ENCODE results near the gene PAX7.

Gene PAX7

GRCh38 chr1:18703041-18703621 is 72.5 kb downstream of the PAX7 start:
- Histone ChIP-seq H3K27me3 (ENCODE audit: control insufficient read depth, insufficient read depth, low read length) (peaks cover 8% of the 10 kb centered on the region), H3K9me3 (ENCODE audit: control insufficient read depth, insufficient read depth, low read length) (no peaks in the 10 kb centered on the region), H3K36me3 (ENCODE audit: control insufficient read depth, insufficient read depth, low read length) (no peaks in the 10 kb centered on the region), H3K4me3 (ENCODE audit: low read depth, low read length) (peak overlapping the region; percentile 5), H3K4me1 (ENCODE audit: control insufficient read depth, insufficient read depth, low read length) (no peaks in the 10 kb centered on the region), H3K9ac (ENCODE audit: low read depth, low read length) (no peak overlapping the region)

- peaks cover 18% of the 10 kb centered on the region for H3K27me3 ChIP-seq (ENCODE audit: control insufficient read depth, insufficient read depth, low read length)
- no peaks in the 10 kb centered on the region for H3K36me3 ChIP-seq (ENCODE audit: control insufficient read depth, insufficient read depth, low read length)
- no peaks in the 10 kb centered on the region for H3K4me1 ChIP-seq (ENCODE audit: control insufficient read depth, insufficient read depth, low read length)
- no peak overlapping the region for H3K4me3 ChIP-seq (ENCODE audit: low read depth, low read length)
- H3K9ac ChIP-seq (ENCODE audit: low read depth, low read length): no peak overlapping the region
- no peaks in the 10 kb centered on the region for H3K9me3 ChIP-seq (ENCODE audit: control insufficient read depth, insufficient read depth, low read length)
Measured at GRCh38 chr1:18705811-18706210, 75.2 kb downstream of the PAX7 start.

- Histone ChIP-seq H3K9me3 (ENCODE audit: control insufficient read depth, insufficient read depth, low read length) (no peaks in the 10 kb centered on the region), H3K36me3 (ENCODE audit: control insufficient read depth, insufficient read depth, low read length) (no peaks in the 10 kb centered on the region), H3K27me3 (ENCODE audit: control insufficient read depth, insufficient read depth, low read length) (peaks cover 17% of the 10 kb centered on the region)
Measured at GRCh38 chr1:18707696-18708257, 77.1 kb downstream of the PAX7 start.

GRCh38 chr1:18710002-18710401 is 79.4 kb downstream of the PAX7 start:
- Histone ChIP-seq H3K4me1 (ENCODE audit: control insufficient read depth, insufficient read depth, low read length) (no peaks in the 10 kb centered on the region), H3K27me3 (ENCODE audit: control insufficient read depth, insufficient read depth, low read length) (peaks cover 26% of the 10 kb centered on the region), H3K4me3 (ENCODE audit: low read depth, low read length) (no peak overlapping the region), H3K9ac (ENCODE audit: low read depth, low read length) (no peak overlapping the region), H3K9me3 (ENCODE audit: control insufficient read depth, insufficient read depth, low read length) (no peaks in the 10 kb centered on the region), H3K36me3 (ENCODE audit: control insufficient read depth, insufficient read depth, low read length) (no peaks in the 10 kb centered on the region)

More at GRCh38 chr1:18707696-18708257, 77.1 kb downstream of the PAX7 start:
- Histone ChIP-seq H3K4me1 (ENCODE audit: control insufficient read depth, insufficient read depth, low read length) (no peaks in the 10 kb centered on the region), H3K4me3 (ENCODE audit: low read depth, low read length) (no peak overlapping the region), H3K9ac (ENCODE audit: low read depth, low read length) (no peak overlapping the region)

GRCh38 chr1:18711003-18711402 is 80.4 kb downstream of the PAX7 start:
- Histone ChIP-seq H3K36me3 (ENCODE audit: control insufficient read depth, insufficient read depth, low read length) (no peaks in the 10 kb centered on the region), H3K4me1 (ENCODE audit: control insufficient read depth, insufficient read depth, low read length) (no peaks in the 10 kb centered on the region), H3K9ac (ENCODE audit: low read depth, low read length) (no peak overlapping the region), H3K27me3 (ENCODE audit: control insufficient read depth, insufficient read depth, low read length) (peaks cover 34% of the 10 kb centered on the region), H3K4me3 (ENCODE audit: low read depth, low read length) (no peak overlapping the region), H3K9me3 (ENCODE audit: control insufficient read depth, insufficient read depth, low read length) (no peaks in the 10 kb centered on the region)

- Histone ChIP-seq H3K27me3 (ENCODE audit: control insufficient read depth, insufficient read depth, low read length) (peaks cover 40% of the 10 kb centered on the region), H3K9ac (ENCODE audit: low read depth, low read length) (no peak overlapping the region), H3K4me3 (ENCODE audit: low read depth, low read length) (no peak overlapping the region)
Measured at GRCh38 chr1:18711536-18712251, 81.0 kb downstream of the PAX7 start.

GRCh38 chr1:18712252-18712600 is 81.6 kb downstream of the PAX7 start:
- H3K27me3 ChIP-seq (ENCODE audit: control insufficient read depth, insufficient read depth, low read length): peaks cover 43% of the 10 kb centered on the region
- no peaks in the 10 kb centered on the region for H3K36me3 ChIP-seq (ENCODE audit: control insufficient read depth, insufficient read depth, low read length)
- H3K9ac ChIP-seq (ENCODE audit: low read depth, low read length): no peak overlapping the region
- no peak overlapping the region for H3K4me3 ChIP-seq (ENCODE audit: low read depth, low read length)
- no peaks in the 10 kb centered on the region for H3K9me3 ChIP-seq (ENCODE audit: control insufficient read depth, insufficient read depth, low read length)
- H3K4me1 ChIP-seq (ENCODE audit: control insufficient read depth, insufficient read depth, low read length): no peaks in the 10 kb centered on the region

More at GRCh38 chr1:18711536-18712251, 81.0 kb downstream of the PAX7 start:
- no peaks in the 10 kb centered on the region for H3K4me1 ChIP-seq (ENCODE audit: control insufficient read depth, insufficient read depth, low read length)
- H3K36me3 ChIP-seq (ENCODE audit: control insufficient read depth, insufficient read depth, low read length): no peaks in the 10 kb centered on the region
- no peaks in the 10 kb centered on the region for H3K9me3 ChIP-seq (ENCODE audit: control insufficient read depth, insufficient read depth, low read length)

- Histone ChIP-seq H3K36me3 (ENCODE audit: control insufficient read depth, insufficient read depth, low read length) (no peaks in the 10 kb centered on the region), H3K9me3 (ENCODE audit: control insufficient read depth, insufficient read depth, low read length) (no peaks in the 10 kb centered on the region), H3K27me3 (ENCODE audit: control insufficient read depth, insufficient read depth, low read length) (peaks cover 62% of the 10 kb centered on the region), H3K4me3 (ENCODE audit: low read depth, low read length) (no peak overlapping the region), H3K4me1 (ENCODE audit: control insufficient read depth, insufficient read depth, low read length) (no peaks in the 10 kb centered on the region), H3K9ac (ENCODE audit: low read depth, low read length) (no peak overlapping the region)
Measured at GRCh38 chr1:18714404-18715175, 83.9 kb downstream of the PAX7 start.

GRCh38 chr1:18716112-18716784 is 85.6 kb downstream of the PAX7 start:
- no peak overlapping the region for H3K9ac ChIP-seq (ENCODE audit: low read depth, low read length)
- H3K9me3 ChIP-seq (ENCODE audit: control insufficient read depth, insufficient read depth, low read length): no peaks in the 10 kb centered on the region
- peak overlapping the region; percentile 6 for H3K4me3 ChIP-seq (ENCODE audit: low read depth, low read length)
- peaks cover 63% of the 10 kb centered on the region for H3K27me3 ChIP-seq (ENCODE audit: control insufficient read depth, insufficient read depth, low read length)
- no peaks in the 10 kb centered on the region for H3K4me1 ChIP-seq (ENCODE audit: control insufficient read depth, insufficient read depth, low read length)
- H3K36me3 ChIP-seq (ENCODE audit: control insufficient read depth, insufficient read depth, low read length): no peaks in the 10 kb centered on the region

- no peaks in the 10 kb centered on the region for H3K36me3 ChIP-seq (ENCODE audit: control insufficient read depth, insufficient read depth, low read length)
- no peaks in the 10 kb centered on the region for H3K4me1 ChIP-seq (ENCODE audit: control insufficient read depth, insufficient read depth, low read length)
- no peaks in the 10 kb centered on the region for H3K9me3 ChIP-seq (ENCODE audit: control insufficient read depth, insufficient read depth, low read length)
- H3K4me3 ChIP-seq (ENCODE audit: low read depth, low read length): peak overlapping the region; percentile 43
- peaks cover 60% of the 10 kb centered on the region for H3K27me3 ChIP-seq (ENCODE audit: control insufficient read depth, insufficient read depth, low read length)
- no peak overlapping the region for H3K9ac ChIP-seq (ENCODE audit: low read depth, low read length)
Measured at GRCh38 chr1:18716785-18717678, 86.4 kb downstream of the PAX7 start.

All from iPS-15b (cell line).